Ovary (tissue), 3 donors: ENCODE measurements around the gene PALLD.

Source experiments
- CTCF ChIP-seq, 3 donors: fragments of 450-650 bp in 2 of 3; fragments of 200-600 bp in 1 of 3; IDR thresholded peaks; one replicate each; pipeline versions ENCODE4 v1.5.1 to v1.8.0; 2016 to 2022; ENCODE audit warnings: antibody characterized with exemption in 3 of 3, mild to moderate bottlenecking in 1 of 3
- EP300 ChIP-seq: sonication (generic); formaldehyde crosslinking; IDR thresholded peaks from one replicate; pipeline ENCODE4 v1.6.1; 2017; ENCODE audit warnings: antibody characterized with exemption
- POLR2A ChIP-seq: fragments of 450-650 bp; IDR thresholded peaks from one replicate; pipeline ENCODE4 v1.6.1; 2017; ENCODE audit warnings: antibody characterized with exemption, mild to moderate bottlenecking, moderate library complexity
- donor health status: DM: no; HTN: no; CAD: no.

- TF ChIP-seq POLR2A (no peak), CTCF (IDR thresholded peaks at IDR 0.05) (no peak), EP300 (no peak)
Observed at GRCh38 chr4:168871632-168872031, 374.8 kb downstream of the PALLD start.
